ENCODE data around the gene USP6NL. TPM values are rescaled to one million over a fixed set of nuclear protein-coding genes. Genes with fewer than 3 reads are reported as not detected.

USP6NL gene
- total RNA-seq, 1 donor from 2014 or later: 7.9 TPM

GRCh38 chr10:11506247-11506789 lies 105.1 kb downstream of the USP6NL start:
- H3K4me3 ChIP-seq: no peak overlapping the region
- no peaks in the 10 kb centered on the region for H3K27me3 ChIP-seq (ENCODE audit: low read depth)
- intact Hi-C loops (cut with micrococcal nuclease): no loop called here
- TF ChIP-seq CTCF (IDR thresholded peaks at IDR 0.05; ENCODE audit: borderline replicate concordance): no peak
- no peaks in the 10 kb centered on the region for H3K36me3 ChIP-seq
- no peaks in the 10 kb centered on the region for H3K9me3 ChIP-seq (replicated peaks)
- no peak for DNase-seq
- peaks cover 5% of the 10 kb centered on the region for H3K4me1 ChIP-seq
- no peak overlapping the region for H3K27ac ChIP-seq (replicated peaks)

- peaks cover 1% of the 10 kb centered on the region for H3K4me1 ChIP-seq
- no peak overlapping the region for H3K27ac ChIP-seq (replicated peaks)
- no peak for DNase-seq
- H3K27me3 ChIP-seq (ENCODE audit: low read depth): no peaks in the 10 kb centered on the region
- H3K9me3 ChIP-seq (replicated peaks): no peaks in the 10 kb centered on the region
- H3K36me3 ChIP-seq: no peaks in the 10 kb centered on the region
- TF ChIP-seq CTCF (IDR thresholded peaks at IDR 0.05; ENCODE audit: borderline replicate concordance): no peak
- H3K4me3 ChIP-seq: no peak overlapping the region
- intact Hi-C loops (cut with micrococcal nuclease): no loop called here
Measured at GRCh38 chr10:11505639-11506038, 105.8 kb downstream of the USP6NL start.

- no peak for TF ChIP-seq CTCF (IDR thresholded peaks at IDR 0.05; ENCODE audit: borderline replicate concordance)
- Histone ChIP-seq H3K4me3 (no peak overlapping the region), H3K9me3 (replicated peaks) (no peaks in the 10 kb centered on the region), H3K27ac (replicated peaks) (no peak overlapping the region), H3K36me3 (no peaks in the 10 kb centered on the region), H3K27me3 (ENCODE audit: low read depth) (no peaks in the 10 kb centered on the region), H3K4me1 (peaks cover under 1% of the 10 kb centered on the region)
- no peak for DNase-seq
- intact Hi-C loops (cut with micrococcal nuclease): no loop called here
Measured at GRCh38 chr10:11504566-11505285, 106.7 kb downstream of the USP6NL start.

GRCh38 chr10:11501600-11501999 lies 109.8 kb downstream of the USP6NL start:
- H3K4me3 ChIP-seq: no peak overlapping the region
- no peaks in the 10 kb centered on the region for H3K36me3 ChIP-seq
- no peak for TF ChIP-seq CTCF (IDR thresholded peaks at IDR 0.05; ENCODE audit: borderline replicate concordance)
- peaks cover 14% of the 10 kb centered on the region for H3K4me1 ChIP-seq
- no peaks in the 10 kb centered on the region for H3K27me3 ChIP-seq (ENCODE audit: low read depth)
- no peaks in the 10 kb centered on the region for H3K9me3 ChIP-seq (replicated peaks)
- DNase-seq: no peak
- H3K27ac ChIP-seq (replicated peaks): no peak overlapping the region
- intact Hi-C loops (cut with micrococcal nuclease): no loop called here

GRCh38 chr10:11499425-11500071 lies 111.9 kb downstream of the USP6NL start:
- DNase-seq: no peak
- Histone ChIP-seq H3K27ac (replicated peaks) (no peak overlapping the region), H3K9me3 (replicated peaks) (no peaks in the 10 kb centered on the region), H3K4me1 (peaks cover 14% of the 10 kb centered on the region), H3K27me3 (ENCODE audit: low read depth) (no peaks in the 10 kb centered on the region), H3K36me3 (no peaks in the 10 kb centered on the region), H3K4me3 (no peak overlapping the region)
- intact Hi-C loops (cut with micrococcal nuclease): no loop called here
- TF ChIP-seq CTCF (IDR thresholded peaks at IDR 0.05; ENCODE audit: borderline replicate concordance): no peak
